K562 (cell line): Measurements from ENCODE around the gene EGFL6. TPM values are rescaled to one million over a fixed set of nuclear protein-coding genes. Genes with fewer than 3 reads are reported as not detected.

Experiments
- ATAC-seq: fragments of 200-7000 bp; cut with Tn5 transposase; 3 replicates; pipeline ENCODE4 v1.9.1; 2020; ENCODE audit warnings: moderate library complexity
- BruUV-seq: library from RNA; stranded (reverse); fragments of 400-500 nt; replicated peaks from 2 replicates; lab custom pipeline; 2021; lab: Mats Ljungman, UMichigan
- CTCF ChIA-PET: fragments of 300-600 bp; formaldehyde crosslinking; extraction: SDS; loops from one replicate; lab custom pipeline; 2021; ENCODE audit warnings: low intra/inter-chr PET ratio; lab: Yijun Ruan, JAX
- POLR2A ChIA-PET: fragments of 300-600, 350-650 bp; sonication (Branson Sonifier 250); formaldehyde crosslinking; extraction: SDS; loops from one replicate; lab custom pipeline; 2021; ENCODE audit warnings: antibody characterized with exemption, inconsistent platforms; lab: Yijun Ruan, JAX
- DNase-seq, 4 experiments: peaks; one replicate each; pipeline versions ENCODE4 v3.0.0 to v3.0.0-alpha.2; 2011 to 2018; ENCODE audit warnings: low spot score in 3 of 4, mixed read lengths in 3 of 4; ENCODE audit errors: extremely low read depth in 1 of 4
- FAIRE-seq: peaks from 2 replicates; lab custom pipeline; 2011; peaks lifted over from hg19 to GRCh38; lab: Jason Lieb, UNC
- H2AFZ ChIP-seq: 2 replicates; pipeline ENCODE4 v1.6.0; 2011; ENCODE audit warnings: low read depth, low read length, control low read depth, inconsistent platforms
- H3K27ac ChIP-seq: fragments of 200-600 bp; 3 replicates; pipeline ENCODE4 v1.8.0; 2011; ENCODE audit warnings: low read depth, mild to moderate bottlenecking, control low read depth, inconsistent platforms, low read length, moderate library complexity, mixed read lengths; ENCODE audit errors: extremely low read depth
- H3K27me3 ChIP-seq, 2 experiments: fragments of 300-600 bp in 1 of 2; 2 replicates in 1 of 2; 3 replicates in 1 of 2; pipeline versions ENCODE4 v1.6.0 to v1.8.0; 2011; ENCODE audit warnings: inconsistent platforms in 2 of 2, low read length in 2 of 2, mild to moderate bottlenecking in 1 of 2, mixed read lengths in 1 of 2, moderate library complexity in 1 of 2; ENCODE audit not compliant: control insufficient read depth in 2 of 2, insufficient read depth in 2 of 2
- H3K36me3 ChIP-seq: fragments of 300-600 bp; 3 replicates; pipeline ENCODE4 v1.8.0; 2011; ENCODE audit warnings: mild to moderate bottlenecking, low read length, inconsistent platforms; ENCODE audit not compliant: control insufficient read depth, insufficient read depth
- H3K4me1 ChIP-seq, 2 experiments: fragments of 200-600 bp in 1 of 2; replicated peaks in 1 of 2; 2 replicates in 1 of 2; 3 replicates in 1 of 2; pipeline versions ENCODE4 v1.5.1 to v1.8.0; 2011; ENCODE audit warnings: inconsistent platforms in 2 of 2, low read length in 2 of 2, mild to moderate bottlenecking in 1 of 2, mixed read lengths in 1 of 2, moderate library complexity in 1 of 2; ENCODE audit not compliant: control insufficient read depth in 2 of 2, insufficient read depth in 2 of 2
- H3K4me2 ChIP-seq: 2 replicates; pipeline ENCODE4 v1.6.1; 2011; ENCODE audit warnings: low read length, control low read depth, inconsistent platforms, mixed read lengths; ENCODE audit not compliant: insufficient read depth
- H3K4me3 ChIP-seq: fragments of 200-600 bp; sonication (generic), shearing (Covaris generic); 2 replicates; pipeline ENCODE4 v1.5.1; 2016; ENCODE audit warnings: control low read depth, inconsistent platforms
- H3K79me2 ChIP-seq: fragments of 200-600 bp; 3 replicates; pipeline ENCODE4 v1.8.0; 2011; ENCODE audit warnings: low read length, inconsistent platforms; ENCODE audit not compliant: control insufficient read depth, insufficient read depth
- H3K9ac ChIP-seq, 2 experiments: 2 replicates each; pipeline versions ENCODE4 v1.6.0 to v1.6.1; 2011; ENCODE audit warnings: low read depth in 2 of 2, low read length in 2 of 2, control low read depth in 1 of 2, inconsistent platforms in 1 of 2, mild to moderate bottlenecking in 1 of 2, mixed read lengths in 1 of 2; ENCODE audit not compliant: insufficient read depth in 1 of 2
- H3K9me1 ChIP-seq: one replicate; pipeline ENCODE4 v1.6.0; 2011; ENCODE audit warnings: inconsistent platforms, mild to moderate bottlenecking, low read length, moderate library complexity; ENCODE audit not compliant: control insufficient read depth, insufficient read depth
- H3K9me3 ChIP-seq: replicated peaks from 2 replicates; pipeline ENCODE4 v1.5.1; 2011; ENCODE audit warnings: low read depth, low read length, inconsistent platforms; ENCODE audit not compliant: control insufficient read depth, insufficient read depth
- H4K20me1 ChIP-seq: replicated peaks from 2 replicates; pipeline ENCODE4 v1.6.1; 2011; ENCODE audit warnings: low read length, inconsistent platforms, mixed read lengths; ENCODE audit not compliant: control insufficient read depth, insufficient read depth
- BHLHE40 ChIP-seq: IDR thresholded peaks from 2 replicates; pipeline ENCODE4 v1.6.1; 2011; ENCODE audit warnings: low read length, improper control_type of control experiment
- CGGBP1 ChIP-seq: fragments of 250-450 bp; sonication (Bioruptor Pico); IDR thresholded peaks from 2 replicates; pipeline ENCODE4 v1.9.0; 2021; ENCODE audit warnings: mild to moderate bottlenecking
- CREB1 ChIP-seq, 2 experiments: sonication (generic) in 1 of 2; formaldehyde crosslinking in 1 of 2; IDR thresholded peaks; 2 replicates each; pipeline versions ENCODE4 v1.6.1 to v1.8.0; 2012 to 2022; ENCODE audit warnings: inconsistent platforms in 1 of 2, mild to moderate bottlenecking in 1 of 2, missing genetic modification reagents in 1 of 2, moderate library complexity in 1 of 2
- CTCF ChIP-seq, 3 experiments: IDR thresholded peaks in 2 of 3; conservative IDR thresholded peaks in 1 of 3; 2 replicates each; pipeline ENCODE4 v1.5.1; 2011 to 2012; ENCODE audit warnings: low read length in 3 of 3, mild to moderate bottlenecking in 3 of 3, control low read depth in 2 of 3, improper control_type of control experiment in 1 of 3, inconsistent platforms in 1 of 3, low read depth in 1 of 3, mixed read lengths in 1 of 3, moderate library complexity in 1 of 3; ENCODE audit not compliant: insufficient read depth in 2 of 3
- DACH1 ChIP-seq: fragments of 450-650 bp; IDR thresholded peaks from 2 replicates; pipeline ENCODE4 v1.6.1; 2018; ENCODE audit not compliant: partially characterized antibody
- PRDM10 ChIP-seq: fragments of 450-650 bp; IDR thresholded peaks from 2 replicates; pipeline ENCODE4 v1.6.1; 2018; ENCODE audit not compliant: partially characterized antibody
- ZNF274 ChIP-seq: IDR thresholded peaks from 2 replicates; pipeline ENCODE4 v1.6.1; 2011; ENCODE audit warnings: low read depth, mild to moderate bottlenecking, low read length, moderate library complexity, borderline replicate concordance
- ZNF384 ChIP-seq: IDR thresholded peaks from 2 replicates; pipeline ENCODE4 v1.6.1; 2012; ENCODE audit warnings: low read depth, low read length, improper control_type of control experiment
- WGBS: fragments of 100-300 bp; shearing (Covaris generic); methylation state at CpG from one replicate; pipeline ENCODE4 v1.1.6; 2016; ENCODE audit warnings: low coverage, mixed read lengths; ENCODE audit not compliant: insufficient coverage; ENCODE audit errors: missing lambda C conversion rate; 5-methylcytosine and 5-hydroxymethylcytosine counted together
- in situ Hi-C: fragments of 300-500 bp; cut with MboI; formaldehyde crosslinking; loops from 4 replicates; pipeline ENCODE4 v1.15.0; 2018; ENCODE audit warnings: inconsistent platforms, mixed read lengths
- intact Hi-C: fragments of 100-400 bp; cut with micrococcal nuclease; formaldehyde crosslinking; loops from 2 replicates; pipeline ENCODE4 v1.14.2; 2022
- polyA plus RNA-seq, 8 experiments: library from polyadenylated mRNA; depleted of rRNA in 4 of 8; stranded (reverse) in 5 of 8; unstranded in 3 of 8; fragments of >200 nt; fragmentation: Nextera tagmentation in 2 of 8; fragmentation: Illumina TruSeq in 1 of 8; extraction: Ambion mirVana in 2 of 8; extraction: Trizol in 1 of 8; gene quantifications; 2 replicates each; pipeline versions ENCODE4 v1.2.1 to v1.2.3, GENCODE V29; 2011 to 2014; ENCODE audit warnings: inconsistent platforms in 1 of 8, missing spikeins in 1 of 8
- total RNA-seq, 7 experiments: library from RNA; depleted of rRNA in 6 of 7; stranded (reverse); fragments of >200 nt in 6 of 7; fragmentation: Illumina TruSeq in 2 of 7; extraction: Trizol in 2 of 7; gene quantifications; 2 replicates each; pipeline versions ENCODE4 v1.2.1 to v1.2.3, GENCODE V29; 2011 to 2021; ENCODE audit warnings: low replicate concordance in 1 of 7

The EGFL6 gene
- total and polyA plus RNA-seq, 9 of the 15 experiments (the other 6 are each of a cell fraction or from before 2014, with no cell fraction given), result 0.01 TPM; not detected in 8

GRCh38 chrX:13533726-13534125 lies 35.7 kb upstream of the EGFL6 start:
- no peak for FAIRE-seq

GRCh38 chrX:13535376-13536165 lies 33.8 kb upstream of the EGFL6 start:
- WGBS, result 3% methylated on average over 6 of the region's 7 CpGs
- in situ Hi-C loops, result no loop called here

More at GRCh38 chrX:13533726-13534125, 35.7 kb upstream of the EGFL6 start:
- Histone ChIP-seq H3K36me3 (no peaks in the 10 kb centered on the region), H3K9ac (no peak overlapping the region), H3K79me2 (no peaks in the 10 kb centered on the region), H3K4me3 (no peak overlapping the region), H3K4me2 (no peak overlapping the region), H3K27me3 (no peaks in the 10 kb centered on the region), H3K9me3 (no peaks in the 10 kb centered on the region), H3K4me1 (no peaks in the 10 kb centered on the region), H2AFZ (no peak overlapping the region), H3K27ac (no peak overlapping the region), H3K9me1 (no peaks in the 10 kb centered on the region), H4K20me1 (no peaks in the 10 kb centered on the region)
- 4% methylated on average over 3 of the region's 3 CpGs for WGBS
- ChIA-PET CTCF (no interaction called here), POLR2A (no interaction called here)
- in situ Hi-C loops (no loop called here), intact Hi-C loops (no loop called here)
- no peak for ATAC-seq
- no TSS peak for BruUV-seq
- peak; percentile 25; the same call in 1 of the 2 replicates for TF ChIP-seq BHLHE40
- TF ChIP-seq CREB1 (IDR thresholded peaks at IDR 0.05), result no peak
- no peak for TF ChIP-seq CREB1 (CRISPR knock-in tag; IDR thresholded peaks at IDR 0.05)
- no peak for DNase-seq

More at GRCh38 chrX:13535376-13536165, 33.8 kb upstream of the EGFL6 start:
- Histone ChIP-seq H3K9me3 (no peaks in the 10 kb centered on the region), H3K27me3 (no peaks in the 10 kb centered on the region), H3K9me1 (no peaks in the 10 kb centered on the region), H3K27ac (no peak overlapping the region)
- FAIRE-seq (no peak), DNase-seq (no peak)
- CTCF ChIA-PET, result no interaction called here
- intact Hi-C loops, result no loop called here
- TF ChIP-seq DACH1 (no peak), ZNF274 (no peak), PRDM10 (no peak), CGGBP1 (no peak), CTCF (IDR thresholded peaks at IDR 0.05 in 2 of 3, conservative IDR thresholded peaks at IDR 0.05 in 1 of 3; ENCODE audit: insufficient read depth in 2 of 3, low read depth in 1 of 3, low read length in 3 of 3) (no peak), CREB1 (IDR thresholded peaks at IDR 0.05) (no peak), CREB1 (CRISPR knock-in tag; IDR thresholded peaks at IDR 0.05) (no peak), ZNF384 (no peak)
- TF ChIP-seq, all 486 proteins: peak for 0
- H3K4me1 ChIP-seq, result no peaks in the 10 kb centered on the region
- BruUV-seq, result no TSS peak
- ATAC-seq, result no peak
- H3K4me2 ChIP-seq, result no peak overlapping the region
- no peaks in the 10 kb centered on the region for H3K36me3 ChIP-seq
- no peak overlapping the region for H3K4me3 ChIP-seq
- H2AFZ ChIP-seq, result no peak overlapping the region
- no peaks in the 10 kb centered on the region for H4K20me1 ChIP-seq
- H3K79me2 ChIP-seq, result no peaks in the 10 kb centered on the region
- POLR2A ChIA-PET, result interaction anchor here (0.5 kb wide), 1 partner anchor 557 kb away, joined by 3 read pairs; no protein-coding TSS in a partner anchor
- no peak overlapping the region for H3K9ac ChIP-seq
